ENCODE measurements around the gene KLHL2.

DNA sequence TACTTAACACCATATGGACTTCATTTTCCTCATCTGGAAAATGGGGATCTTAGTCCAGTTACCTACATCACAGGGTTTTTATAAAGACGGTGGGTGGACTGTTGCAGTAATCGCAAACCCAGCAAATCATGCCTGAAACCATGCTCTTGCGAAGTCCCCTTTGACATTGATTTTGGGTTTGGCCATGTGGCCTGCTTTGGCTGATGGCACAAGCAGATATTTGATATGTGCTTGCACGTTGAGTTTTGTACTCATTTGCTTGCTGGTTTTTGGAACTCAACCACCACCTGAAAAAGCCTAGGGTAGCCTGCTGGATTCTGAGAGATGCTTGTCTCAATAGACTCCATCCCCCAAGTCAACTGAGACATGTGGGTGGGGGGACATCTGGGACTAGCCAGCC is 14.4 kb upstream of the KLHL2 start:
- no peak for TF ChIP-seq CTCF (IDR thresholded peaks at IDR 0.05; ENCODE audit: poor library complexity)
- no peak for TF ChIP-seq EZH2 (IDR thresholded peaks at IDR 0.05; ENCODE audit: borderline replicate concordance)
